ENCODE measurements around the gene SC5D. TPM values are rescaled to one million over a fixed set of nuclear protein-coding genes. Genes with fewer than 3 reads are reported as not detected.

Gene SC5D, protein sequence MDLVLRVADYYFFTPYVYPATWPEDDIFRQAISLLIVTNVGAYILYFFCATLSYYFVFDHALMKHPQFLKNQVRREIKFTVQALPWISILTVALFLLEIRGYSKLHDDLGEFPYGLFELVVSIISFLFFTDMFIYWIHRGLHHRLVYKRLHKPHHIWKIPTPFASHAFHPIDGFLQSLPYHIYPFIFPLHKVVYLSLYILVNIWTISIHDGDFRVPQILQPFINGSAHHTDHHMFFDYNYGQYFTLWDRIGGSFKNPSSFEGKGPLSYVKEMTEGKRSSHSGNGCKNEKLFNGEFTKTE
- total RNA-seq (10 to 100 TPM; 25.5 to 33.5 (median 29.1) TPM), polyA plus RNA-seq (10 to 100 TPM in 2 of 3 donors, 1 to 10 TPM in 1; 6.0 to 27.2 (median 15.5) TPM)

- DNase-seq = peak; percentile 98
- WGBS, 2 donors = 0 to 1% methylated on average over 75 of the region's 75 CpGs
- Histone ChIP-seq H3K27ac (peak within 1 kb of the TSS; percentile 87 to 91 (median 90)), H3K9me3 (no peaks in the 10 kb centered on the region), H3K4me3 (peak within 1 kb of the TSS; percentile 69 to 81 (median 72)), H3K27me3 (no peaks in the 10 kb centered on the region), H3K36me3 (no peaks in the 10 kb centered on the region), H3K4me1 (peaks cover 0 to 22% (median 18%) of the 10 kb centered on the region in 4 donors)
- TF ChIP-seq CTCF (IDR thresholded peaks at IDR 0.05) = no peak
- peak in 1 of 4 donors; percentile 41 for TF ChIP-seq EP300 (IDR thresholded peaks at IDR 0.05)
- peak; percentile 93 to 99 (median 96) for TF ChIP-seq POLR2AphosphoS5 (IDR thresholded peaks at IDR 0.05)
- peak; percentile 89 to 90 for TF ChIP-seq POLR2A (IDR thresholded peaks at IDR 0.05)
- intact Hi-C loops (cut with DNase I) = loop anchor here (5.0 to 10.0 kb wide), 3 partner anchors 45 to 812 kb away; no protein-coding TSS in a partner anchor
Measured at GRCh38 chr11:121292495-121293287, at the start of gene SC5D. Gene SC5D (plus strand): TSS chr11:121292771. CDS start chr11:121303376, 10,605 bp downstream.

DNA sequence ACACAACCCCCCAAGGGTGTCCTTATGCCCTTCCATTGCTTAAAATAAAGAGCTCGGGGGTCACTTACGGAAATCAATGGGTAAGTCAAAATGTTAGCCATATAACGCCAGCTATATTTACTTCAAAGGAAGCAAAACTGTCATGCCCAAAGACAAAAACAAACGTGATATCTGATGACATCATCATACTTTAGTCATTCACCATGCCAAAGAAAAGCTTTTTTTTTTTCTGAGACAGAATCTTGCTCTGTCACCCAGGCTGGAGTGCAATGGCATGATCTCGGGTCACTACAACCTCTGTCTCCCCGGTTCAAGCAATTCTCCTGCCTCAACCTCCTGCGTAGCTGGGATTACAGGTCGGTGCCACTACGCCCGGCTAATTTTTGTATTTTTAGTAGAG lies 47.7 kb upstream of the SC5D start:
- 79 to 87% methylated on average over 10 of the region's 10 CpGs for WGBS, 2 donors
- no peaks in the 10 kb centered on the region for H3K9me3 ChIP-seq

GRCh38 chr11:121246021-121246768 lies 46.4 kb upstream of the SC5D start:
- 88 to 91% methylated on average over 23 of the region's 23 CpGs for WGBS, 2 donors
- Histone ChIP-seq H3K4me1 (no peaks in the 10 kb centered on the region), H3K27ac (no peak overlapping the region), H3K36me3 (no peaks in the 10 kb centered on the region), H3K4me3 (no peak overlapping the region), H3K9me3 (no peaks in the 10 kb centered on the region), H3K27me3 (no peaks in the 10 kb centered on the region)
- TF ChIP-seq POLR2A (IDR thresholded peaks at IDR 0.05) (no peak), POLR2AphosphoS5 (IDR thresholded peaks at IDR 0.05) (no peak), EP300 (IDR thresholded peaks at IDR 0.05) (no peak), CTCF (IDR thresholded peaks at IDR 0.05) (no peak)
- no peak for DNase-seq
- intact Hi-C loops (cut with DNase I) = loop anchor here (5.0 kb wide), 1 partner anchor 46 kb away; the partner anchor contains the start of gene SC5D

More for the DNA sequence above, 47.7 kb upstream of the SC5D start:
- no peak for TF ChIP-seq POLR2A (IDR thresholded peaks at IDR 0.05)
- no peak for TF ChIP-seq CTCF (IDR thresholded peaks at IDR 0.05)
- no peak for TF ChIP-seq EP300 (IDR thresholded peaks at IDR 0.05)
- TF ChIP-seq POLR2AphosphoS5 (IDR thresholded peaks at IDR 0.05) = no peak
- Histone ChIP-seq H3K27ac (no peak overlapping the region), H3K4me3 (no peak overlapping the region), H3K4me1 (no peaks in the 10 kb centered on the region), H3K27me3 (no peaks in the 10 kb centered on the region), H3K36me3 (no peaks in the 10 kb centered on the region)
- intact Hi-C loops (cut with DNase I) = loop anchor here (5.0 kb wide), 1 partner anchor 47 kb away; the partner anchor contains the start of gene SC5D
- DNase-seq = no peak

- no peak for DNase-seq
- Histone ChIP-seq H3K36me3 (no peaks in the 10 kb centered on the region), H3K4me3 (no peak overlapping the region), H3K9me3 (no peaks in the 10 kb centered on the region), H3K27ac (no peak overlapping the region), H3K4me1 (no peaks in the 10 kb centered on the region), H3K27me3 (no peaks in the 10 kb centered on the region)
- TF ChIP-seq CTCF (IDR thresholded peaks at IDR 0.05) (no peak), EP300 (IDR thresholded peaks at IDR 0.05) (no peak), POLR2AphosphoS5 (IDR thresholded peaks at IDR 0.05) (no peak), POLR2A (IDR thresholded peaks at IDR 0.05) (no peak)
- intact Hi-C loops (cut with DNase I) = loop anchor here (5.0 kb wide), 1 partner anchor 46 kb away; the partner anchor contains the start of gene SC5D
- 82 to 87% methylated on average over 3 of the region's 3 CpGs for WGBS, 2 donors
Measured at GRCh38 chr11:121246769-121247035, 45.9 kb upstream of the SC5D start.
